OCI-LY1 (cell line): ENCODE data around the gene MTIF3.

Experiments
- H2AFZ ChIP-seq: fragments of 200-600 bp; sonication (generic), shearing (Covaris generic); 2 replicates; pipeline ENCODE4 v1.6.0; 2014; ENCODE audit warnings: antibody characterized with exemption, mild to moderate bottlenecking, low read length
- H3F3A ChIP-seq: fragments of 200-600 bp; sonication (generic), shearing (Covaris generic); 2 replicates; pipeline ENCODE4 v1.6.0; 2014; ENCODE audit warnings: mild to moderate bottlenecking, antibody characterized with exemption, low read length, moderate library complexity; ENCODE audit not compliant: insufficient read depth
- H3K27ac ChIP-seq: fragments of 200-600 bp; sonication (generic); 2 replicates; pipeline ENCODE4 v1.5.1; 2014; ENCODE audit warnings: low read length, mixed run types, mild to moderate bottlenecking, low read depth; ENCODE audit not compliant: poor library complexity, severe bottlenecking
- H3K27me3 ChIP-seq: fragments of 200-600 bp; sonication (generic); 2 replicates; pipeline ENCODE4 v1.6.0; 2014; ENCODE audit warnings: antibody characterized with exemption, mild to moderate bottlenecking, low read length, moderate library complexity; ENCODE audit not compliant: insufficient read depth
- H3K36me3 ChIP-seq: fragments of 200-600 bp; sonication (generic); 2 replicates; pipeline ENCODE4 v1.6.1; 2014; ENCODE audit warnings: mild to moderate bottlenecking, antibody characterized with exemption, low read length, moderate library complexity, mixed read lengths; ENCODE audit not compliant: insufficient read depth
- H3K4me1 ChIP-seq: fragments of 200-600 bp; sonication (generic); 2 replicates; pipeline ENCODE4 v1.5.1; 2014; ENCODE audit warnings: mild to moderate bottlenecking, low read length, moderate library complexity; ENCODE audit not compliant: insufficient read depth, severe bottlenecking
- H3K4me2 ChIP-seq: fragments of 200-600 bp; sonication (generic), shearing (Covaris generic); 2 replicates; pipeline ENCODE4 v1.6.1; 2014; ENCODE audit warnings: low read length
- H3K4me3 ChIP-seq: fragments of 200-600 bp; sonication (generic); 2 replicates; pipeline ENCODE4 v1.5.1; 2014; ENCODE audit warnings: low read length, low read depth, mild to moderate bottlenecking, mixed read lengths; ENCODE audit not compliant: poor library complexity, severe bottlenecking
- H3K79me2 ChIP-seq: fragments of 200-600 bp; shearing (Covaris generic); 2 replicates; pipeline ENCODE4 v1.6.1; 2016; ENCODE audit warnings: mixed run types, low read length, mixed read lengths; ENCODE audit not compliant: insufficient read depth
- H3K9ac ChIP-seq: fragments of 200-600 bp; sonication (generic), shearing (Covaris generic); 2 replicates; pipeline ENCODE4 v1.6.1; 2014; ENCODE audit warnings: mild to moderate bottlenecking, low read length, mixed read lengths
- H3K9me2 ChIP-seq: fragments of 200-600 bp; sonication (generic), shearing (Covaris generic); 2 replicates; pipeline ENCODE4 v1.6.1; 2014; ENCODE audit warnings: low read depth, mild to moderate bottlenecking, low read length, mixed read lengths
- H3K9me3 ChIP-seq: fragments of 200-600 bp; shearing (Covaris generic); 2 replicates; pipeline ENCODE4 v1.6.1; 2014; ENCODE audit warnings: low read length, mixed read lengths
- H4K20me1 ChIP-seq: fragments of 200-600 bp; sonication (generic), shearing (Covaris generic); 2 replicates; pipeline ENCODE4 v1.6.0; 2016; ENCODE audit warnings: mild to moderate bottlenecking, low read length; ENCODE audit not compliant: insufficient read depth
- CTCF ChIP-seq: fragments of 200-600 bp; sonication (generic), shearing (Covaris generic); IDR thresholded peaks from 2 replicates; pipeline ENCODE4 v1.5.1; 2017; ENCODE audit warnings: mild to moderate bottlenecking, antibody characterized with exemption, low read length, moderate library complexity, mixed read lengths
- EZH2 ChIP-seq: fragments of 200-600 bp; sonication (generic), shearing (Covaris generic); IDR thresholded peaks from 2 replicates; pipeline ENCODE4 v1.8.0; 2017; ENCODE audit warnings: borderline replicate concordance, mixed run types, mild to moderate bottlenecking, antibody characterized with exemption, low read length, moderate library complexity, mixed read lengths

MTIF3 gene

GRCh38 chr13:27496006-27496405, 45.6 kb upstream of the MTIF3 start:
- Histone ChIP-seq H3K9me3 (no peaks in the 10 kb centered on the region), H3F3A (no peaks in the 10 kb centered on the region), H3K9ac (no peak overlapping the region), H3K27ac (no peak overlapping the region), H3K4me3 (no peak overlapping the region), H3K4me2 (no peak overlapping the region), H3K36me3 (no peaks in the 10 kb centered on the region), H3K27me3 (0 out of 2 replicates have a peak, but pooled peaks cover 6% of the 10 kb centered on the region), H3K4me1 (no peaks in the 10 kb centered on the region), H3K9me2 (no peaks in the 10 kb centered on the region), H3K79me2 (no peaks in the 10 kb centered on the region), H2AFZ (no peak overlapping the region), H4K20me1 (no peaks in the 10 kb centered on the region)
- TF ChIP-seq CTCF (no peak), EZH2 (no peak)

GRCh38 chr13:27495551-27495950, 45.2 kb upstream of the MTIF3 start:
- Histone ChIP-seq H3K36me3 (no peaks in the 10 kb centered on the region), H2AFZ (no peak overlapping the region), H3K4me1 (no peaks in the 10 kb centered on the region), H3K9me2 (no peaks in the 10 kb centered on the region), H3K9ac (no peak overlapping the region), H3K4me2 (no peak overlapping the region), H3K4me3 (no peak overlapping the region), H3F3A (no peaks in the 10 kb centered on the region), H4K20me1 (no peaks in the 10 kb centered on the region), H3K79me2 (no peaks in the 10 kb centered on the region), H3K27ac (no peak overlapping the region), H3K27me3 (0 out of 2 replicates have a peak, but pooled peaks cover 6% of the 10 kb centered on the region), H3K9me3 (no peaks in the 10 kb centered on the region)
- no peak for TF ChIP-seq EZH2
- no peak for TF ChIP-seq CTCF

GRCh38 chr13:27493981-27494380, 43.6 kb upstream of the MTIF3 start:
- Histone ChIP-seq H3K4me1 (no peaks in the 10 kb centered on the region), H3K9me2 (no peaks in the 10 kb centered on the region), H3K27me3 (0 out of 2 replicates have a peak, but pooled peaks cover 6% of the 10 kb centered on the region), H4K20me1 (no peaks in the 10 kb centered on the region), H3K79me2 (no peaks in the 10 kb centered on the region), H3K9ac (no peak overlapping the region), H3F3A (no peaks in the 10 kb centered on the region), H2AFZ (no peak overlapping the region), H3K4me2 (no peak overlapping the region), H3K4me3 (no peak overlapping the region), H3K27ac (no peak overlapping the region), H3K9me3 (no peaks in the 10 kb centered on the region), H3K36me3 (no peaks in the 10 kb centered on the region)
- TF ChIP-seq CTCF, result no peak
- TF ChIP-seq EZH2, result no peak
